Testis (tissue), 2 donors: ENCODE data around the gene IPO9.

Experiments
- POLR2A ChIP-seq: fragments of 450-650 bp; IDR thresholded peaks from one replicate; pipeline ENCODE4 v1.6.1; 2017; ENCODE audit warnings: antibody characterized with exemption, mild to moderate bottlenecking, moderate library complexity
- TF ChIP-seq, protein P1 (sequence below), 3 experiments: fragments of 450-650 bp in 2 of 3; fragments of 200-600 bp in 1 of 3; sonication (generic) in 1 of 3; IDR thresholded peaks; one replicate each; pipeline ENCODE4 v1.5.1; 2016 to 2019; ENCODE audit warnings: antibody characterized with exemption in 3 of 3, mild to moderate bottlenecking in 2 of 3, moderate library complexity in 1 of 3

DNA sequence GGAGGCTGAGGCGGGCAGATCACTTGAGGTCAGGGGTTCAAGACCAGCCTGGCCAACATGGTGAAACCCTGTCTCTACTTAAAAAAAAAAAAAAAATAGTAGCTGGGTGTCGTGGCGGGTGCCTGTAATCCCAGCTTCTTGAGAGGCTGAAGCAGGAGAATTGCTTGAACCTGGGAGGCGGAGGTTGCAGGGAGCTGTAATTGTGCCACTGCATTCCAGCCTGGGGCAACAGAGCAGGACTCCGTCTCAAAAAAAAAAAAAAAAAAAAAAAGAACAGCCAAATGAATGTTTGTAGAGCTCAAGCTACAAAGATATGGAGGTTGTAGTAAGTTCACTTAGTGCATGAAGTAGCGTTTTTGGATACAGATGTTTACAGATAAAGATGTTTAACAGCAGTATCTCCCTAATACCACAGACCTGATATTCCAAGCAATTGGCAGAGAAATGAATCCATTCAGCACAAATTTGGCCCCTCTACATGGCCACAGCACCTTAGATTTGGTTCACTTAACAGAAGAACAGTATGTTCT is 49.5 kb upstream of the IPO9 start:
- TF ChIP-seq, protein P1, sequence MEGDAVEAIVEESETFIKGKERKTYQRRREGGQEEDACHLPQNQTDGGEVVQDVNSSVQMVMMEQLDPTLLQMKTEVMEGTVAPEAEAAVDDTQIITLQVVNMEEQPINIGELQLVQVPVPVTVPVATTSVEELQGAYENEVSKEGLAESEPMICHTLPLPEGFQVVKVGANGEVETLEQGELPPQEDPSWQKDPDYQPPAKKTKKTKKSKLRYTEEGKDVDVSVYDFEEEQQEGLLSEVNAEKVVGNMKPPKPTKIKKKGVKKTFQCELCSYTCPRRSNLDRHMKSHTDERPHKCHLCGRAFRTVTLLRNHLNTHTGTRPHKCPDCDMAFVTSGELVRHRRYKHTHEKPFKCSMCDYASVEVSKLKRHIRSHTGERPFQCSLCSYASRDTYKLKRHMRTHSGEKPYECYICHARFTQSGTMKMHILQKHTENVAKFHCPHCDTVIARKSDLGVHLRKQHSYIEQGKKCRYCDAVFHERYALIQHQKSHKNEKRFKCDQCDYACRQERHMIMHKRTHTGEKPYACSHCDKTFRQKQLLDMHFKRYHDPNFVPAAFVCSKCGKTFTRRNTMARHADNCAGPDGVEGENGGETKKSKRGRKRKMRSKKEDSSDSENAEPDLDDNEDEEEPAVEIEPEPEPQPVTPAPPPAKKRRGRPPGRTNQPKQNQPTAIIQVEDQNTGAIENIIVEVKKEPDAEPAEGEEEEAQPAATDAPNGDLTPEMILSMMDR (IDR thresholded peaks at IDR 0.05), result no peak
- no peak for TF ChIP-seq POLR2A
